ENCODE measurements around the gene TBC1D8.

TBC1D8 gene

DNA sequence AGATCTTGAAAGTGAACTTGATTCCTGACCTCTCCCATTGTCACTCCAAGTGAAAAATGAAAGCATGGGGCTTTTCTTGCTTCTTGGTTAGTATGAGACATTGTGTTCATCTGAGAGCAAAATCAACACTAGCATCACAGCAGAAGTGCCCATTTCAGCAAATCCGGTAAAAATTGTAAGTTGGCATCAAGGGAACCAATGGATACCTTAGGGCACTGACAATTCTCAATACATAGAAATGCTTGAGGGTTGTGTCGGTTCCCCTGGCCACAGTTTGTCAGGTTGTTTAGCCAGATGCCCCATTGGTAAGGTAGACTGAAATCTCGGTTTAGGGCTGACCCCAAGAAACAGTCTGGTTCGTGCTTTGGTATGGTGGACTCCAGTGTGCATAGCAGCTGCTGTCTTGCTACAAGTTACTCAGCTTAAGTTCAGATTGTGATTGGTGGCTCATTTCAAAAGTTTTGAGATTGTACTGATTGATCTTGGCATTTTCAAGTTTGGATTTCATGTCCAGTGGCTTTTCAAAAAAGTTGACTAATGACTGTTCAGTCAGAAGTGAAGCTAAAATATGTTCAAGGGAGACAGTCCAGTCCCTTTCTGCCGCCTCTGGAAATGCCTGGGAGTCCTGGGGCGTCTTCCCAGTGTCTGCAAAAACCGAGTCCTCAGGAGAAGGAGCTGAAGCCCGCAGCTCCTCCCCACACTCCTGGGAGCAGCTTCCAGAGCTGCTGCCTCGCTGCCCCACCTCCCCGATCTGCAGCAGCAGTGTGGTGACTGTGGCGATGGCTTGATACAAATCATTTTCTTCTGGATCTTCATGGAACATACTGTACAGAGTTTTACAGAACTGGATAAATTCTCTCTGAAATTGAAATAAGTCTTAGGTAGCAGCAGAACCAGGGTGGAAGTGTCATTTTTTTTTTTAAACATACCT is 143.5 kb downstream of the TBC1D8 start:
- TF ChIP-seq POLR2AphosphoS5 (IDR thresholded peaks at IDR 0.05; ENCODE audit: borderline replicate concordance, low read depth, low read length) (0 out of 2 replicates have a peak, but pooled peaks have one; percentile 31), EZH2 (IDR thresholded peaks at IDR 0.05) (no peak)
- H3K9ac ChIP-seq (ENCODE audit: insufficient read length) = peak overlapping the region; percentile 22
- H3K9me3 ChIP-seq (ENCODE audit: low read depth, low read length) = no peaks in the 10 kb centered on the region
- H3K36me3 ChIP-seq (ENCODE audit: insufficient read depth, low read length) = peaks cover 87% of the 10 kb centered on the region
- no peak for DNase-seq (ENCODE audit: low read depth, low spot score)
- H3K4me3 ChIP-seq = no peak overlapping the region
- H3K27ac ChIP-seq = peak overlapping the region; percentile 82

DNA sequence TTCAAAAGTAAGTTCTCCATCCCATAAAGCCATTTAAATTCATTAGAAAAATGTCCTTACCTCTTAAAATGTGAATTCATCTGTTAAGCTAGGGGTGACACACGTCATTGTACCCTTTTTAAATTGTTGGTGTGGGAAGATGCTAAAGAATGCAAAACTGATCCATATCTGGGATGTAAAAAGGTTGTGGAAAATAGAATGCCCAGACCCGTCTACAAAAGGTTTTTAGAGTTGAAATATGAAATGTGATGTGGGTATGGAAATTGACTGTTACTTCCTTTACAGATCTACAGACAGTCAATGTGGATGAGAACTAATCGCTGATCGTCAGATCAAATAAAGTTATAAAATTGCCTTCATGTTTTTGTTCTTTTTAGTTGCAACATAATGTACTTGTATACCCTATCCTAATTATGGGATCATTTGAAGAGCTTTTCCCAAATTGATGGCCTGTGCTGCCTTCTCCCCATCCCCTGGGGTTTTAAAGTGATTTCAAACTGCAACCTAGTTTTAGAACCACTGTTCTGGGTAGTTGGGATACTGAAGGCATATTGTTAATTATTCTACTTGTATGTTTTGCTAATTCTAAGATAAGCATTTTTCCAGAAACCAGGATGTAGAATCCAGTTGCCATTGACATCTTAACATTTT is 145.0 kb downstream of the TBC1D8 start:
- H3K36me3 ChIP-seq (ENCODE audit: insufficient read depth, low read length) = peaks cover 78% of the 10 kb centered on the region
- DNase-seq (ENCODE audit: low read depth, low spot score) = no peak
- peak overlapping the region; percentile 82 for H3K27ac ChIP-seq
- TF ChIP-seq POLR2AphosphoS5 (IDR thresholded peaks at IDR 0.05; ENCODE audit: borderline replicate concordance, low read depth, low read length) (no peak), EZH2 (IDR thresholded peaks at IDR 0.05) (no peak), FOXP2 (optimal IDR thresholded peaks at IDR 0.05; ENCODE audit: control extremely low read depth, extremely low read length, insufficient read depth) (no peak)
- no peak overlapping the region for H3K9ac ChIP-seq (ENCODE audit: insufficient read length)
- H3K4me3 ChIP-seq = no peak overlapping the region
- H3K9me3 ChIP-seq (ENCODE audit: low read depth, low read length) = no peaks in the 10 kb centered on the region

DNA sequence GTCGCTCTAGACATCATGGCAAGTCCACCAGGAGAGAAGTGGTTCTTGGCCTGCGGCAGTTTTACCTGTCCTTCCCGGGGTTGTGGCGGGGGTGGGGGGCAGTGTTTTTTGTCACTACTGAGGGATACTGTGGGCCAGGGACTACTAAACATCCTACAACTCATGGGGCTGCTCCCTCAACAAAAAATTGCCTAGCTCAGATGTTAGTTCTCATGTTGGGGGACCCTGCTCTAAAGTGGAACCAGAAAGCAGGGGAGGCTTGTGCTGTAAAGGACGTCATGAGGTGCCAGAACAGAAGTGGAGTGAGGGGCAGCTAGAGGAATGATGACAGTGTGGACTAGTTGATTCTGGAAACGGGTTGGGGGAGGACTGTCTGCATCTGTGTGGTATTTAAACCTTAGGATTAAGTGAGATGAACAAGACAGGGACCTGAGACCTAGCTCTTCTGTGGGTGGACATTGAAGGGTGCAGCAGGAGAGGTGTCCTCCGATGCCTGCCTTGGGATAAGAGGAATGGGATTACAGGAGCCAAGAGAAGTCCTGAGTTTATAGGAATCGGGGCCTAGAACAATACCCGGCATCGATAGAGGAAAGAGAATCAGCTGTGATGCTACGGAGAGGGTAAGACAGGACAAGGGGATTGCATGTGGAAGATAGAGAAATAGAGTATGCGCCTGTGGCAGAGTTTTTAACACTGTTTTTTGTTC is 146.4 kb downstream of the TBC1D8 start:
- no peak for DNase-seq (ENCODE audit: low read depth, low spot score)
- no peaks in the 10 kb centered on the region for H3K9me3 ChIP-seq (ENCODE audit: low read depth, low read length)
- H3K27ac ChIP-seq = peak overlapping the region; percentile 95; the same call in 1 of the 2 replicates
- H3K36me3 ChIP-seq (ENCODE audit: insufficient read depth, low read length) = peaks cover 70% of the 10 kb centered on the region
- H3K4me3 ChIP-seq = peak overlapping the region; percentile 92
- TF ChIP-seq POLR2AphosphoS5 (IDR thresholded peaks at IDR 0.05; ENCODE audit: borderline replicate concordance, low read depth, low read length) (no peak; the same call in 1 of the 2 replicates), EZH2 (IDR thresholded peaks at IDR 0.05) (no peak), FOXP2 (optimal IDR thresholded peaks at IDR 0.05; ENCODE audit: control extremely low read depth, extremely low read length, insufficient read depth) (no peak)
- H3K9ac ChIP-seq (ENCODE audit: insufficient read length) = peak overlapping the region; percentile 98

DNA sequence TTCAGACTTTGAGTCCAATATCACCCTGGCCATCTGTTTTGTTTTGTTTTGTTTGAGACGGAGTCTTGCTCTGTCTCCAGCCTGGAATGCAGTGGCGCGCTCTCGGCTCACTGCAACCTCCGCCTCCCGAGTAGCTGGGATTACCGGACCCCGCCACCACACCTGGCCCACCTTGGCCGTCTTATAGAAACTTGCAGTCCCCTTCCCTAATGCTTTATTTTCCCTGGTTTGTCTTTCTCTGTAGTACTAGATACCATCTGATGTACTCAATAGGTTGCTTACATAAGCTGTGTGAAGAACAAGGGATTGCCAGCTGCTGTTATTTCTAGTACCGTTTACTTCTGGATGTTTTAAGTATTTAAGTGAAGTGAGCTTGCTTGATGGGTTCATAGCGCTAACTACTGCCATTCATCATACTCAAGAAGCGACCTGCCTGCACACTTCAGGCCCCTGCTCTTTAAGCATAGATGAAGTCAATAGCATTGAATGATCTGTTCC is 147.9 kb downstream of the TBC1D8 start:
- Histone ChIP-seq H3K4me3 (peak overlapping the region; percentile 92), H3K36me3 (ENCODE audit: insufficient read depth, low read length) (peaks cover 59% of the 10 kb centered on the region), H3K27ac (peak overlapping the region; percentile 95), H3K9ac (ENCODE audit: insufficient read length) (peak overlapping the region; percentile 98), H3K9me3 (ENCODE audit: low read depth, low read length) (no peaks in the 10 kb centered on the region)
- TF ChIP-seq FOXP2 (optimal IDR thresholded peaks at IDR 0.05; ENCODE audit: control extremely low read depth, extremely low read length, insufficient read depth) (no peak), EZH2 (IDR thresholded peaks at IDR 0.05) (no peak), POLR2AphosphoS5 (IDR thresholded peaks at IDR 0.05; ENCODE audit: borderline replicate concordance, low read depth, low read length) (no peak; the same call in 1 of the 2 replicates)
- DNase-seq (ENCODE audit: low read depth, low spot score) = no peak

DNA sequence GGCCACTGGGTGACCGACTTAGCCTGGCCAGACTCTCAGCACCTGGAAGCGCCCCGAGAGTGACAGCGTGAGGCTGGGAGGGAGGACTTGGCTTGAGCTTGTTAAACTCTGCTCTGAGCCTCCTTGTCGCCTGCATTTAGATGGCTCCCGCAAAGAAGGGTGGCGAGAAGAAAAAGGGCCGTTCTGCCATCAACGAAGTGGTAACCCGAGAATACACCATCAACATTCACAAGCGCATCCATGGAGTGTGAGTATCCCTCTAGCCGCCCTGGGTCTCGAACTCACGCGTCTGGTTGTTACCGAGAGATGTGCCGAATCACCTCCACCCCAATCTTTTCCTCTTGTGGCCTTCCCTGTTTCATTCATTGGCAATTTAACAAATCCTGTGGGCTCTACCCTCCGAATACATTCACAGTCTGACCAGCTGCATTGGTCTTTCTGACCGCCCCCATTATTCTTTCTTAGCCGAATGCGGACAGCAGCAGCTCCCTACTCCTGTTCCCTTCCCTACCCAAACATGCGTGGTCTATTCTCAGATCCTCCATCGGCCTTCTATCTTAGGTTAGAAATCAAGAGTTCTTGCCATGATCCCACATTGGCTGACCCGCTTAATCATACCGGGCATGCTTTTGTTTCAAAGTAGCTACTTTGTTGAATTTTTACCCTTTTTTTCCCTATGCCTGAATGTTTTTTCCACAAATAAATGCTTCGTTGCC is 148.5 kb downstream of the TBC1D8 start:
- no peak for TF ChIP-seq POLR2AphosphoS5 (IDR thresholded peaks at IDR 0.05; ENCODE audit: borderline replicate concordance, low read depth, low read length)
- no peak for TF ChIP-seq FOXP2 (optimal IDR thresholded peaks at IDR 0.05; ENCODE audit: control extremely low read depth, extremely low read length, insufficient read depth)
- no peak for TF ChIP-seq EZH2 (IDR thresholded peaks at IDR 0.05)
- Histone ChIP-seq H3K27ac (peak overlapping the region; percentile 95), H3K9me3 (ENCODE audit: low read depth, low read length) (no peaks in the 10 kb centered on the region), H3K36me3 (ENCODE audit: insufficient read depth, low read length) (peaks cover 53% of the 10 kb centered on the region), H3K9ac (ENCODE audit: insufficient read length) (peak overlapping the region; percentile 98), H3K4me3 (peak overlapping the region; percentile 92)
- DNase-seq (ENCODE audit: low read depth, low spot score) = no peak

DNA sequence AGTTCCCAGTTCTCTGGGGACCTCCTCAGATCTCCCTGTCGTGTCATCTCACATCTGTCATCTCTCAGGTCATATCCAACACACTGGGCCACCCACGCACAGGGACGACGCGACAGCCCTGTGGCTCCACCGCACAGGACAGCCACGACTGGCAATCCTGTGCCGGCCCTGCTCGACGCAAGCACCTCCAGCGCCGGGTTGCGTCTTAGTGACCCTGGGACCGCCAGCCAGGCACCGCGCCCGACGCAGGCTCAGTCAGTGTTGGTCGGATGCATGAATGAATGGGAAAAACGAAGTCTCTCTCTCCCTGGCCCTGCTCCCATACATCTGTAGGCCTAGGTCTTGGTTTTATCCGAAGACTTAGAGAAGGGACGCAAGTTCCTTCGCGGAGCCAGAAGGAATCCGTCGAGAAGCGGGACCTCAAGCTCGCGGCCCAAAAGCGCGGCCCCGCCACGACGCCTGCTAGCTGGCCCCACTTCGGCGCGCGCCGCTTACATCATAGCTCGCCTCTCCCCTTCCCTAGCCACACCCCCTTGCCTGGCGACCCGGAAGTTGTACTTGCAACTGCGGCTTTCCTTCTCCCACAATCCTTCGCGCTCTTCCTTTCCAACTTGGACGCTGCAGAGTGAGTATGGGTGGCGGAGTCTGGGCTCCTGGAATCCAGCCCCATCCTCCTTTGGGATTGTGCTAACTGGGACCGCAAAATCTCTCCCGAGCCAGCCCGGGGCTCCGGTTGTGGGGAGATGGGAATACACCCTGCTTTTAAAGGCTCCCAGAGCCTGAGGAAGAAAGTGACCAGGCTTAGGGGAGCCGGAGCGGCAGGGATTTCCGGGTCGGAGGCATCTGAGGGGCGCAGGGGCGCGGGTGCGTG is 149.3 kb downstream of the TBC1D8 start, which contains the start of gene RPL31:
RPL31 (plus strand) TSS at position 599 of the 871 bp plus-strand sequence. CDS start 413 bp downstream, outside the sequence.
- H3K9ac ChIP-seq (ENCODE audit: insufficient read length) = peak within 1 kb of the TSS; percentile 98
- peaks cover 45% of the 10 kb centered on the region for H3K36me3 ChIP-seq (ENCODE audit: insufficient read depth, low read length)
- peak; percentile 89 for DNase-seq (ENCODE audit: low read depth, low spot score)
- peak within 1 kb of the TSS; percentile 95 for H3K27ac ChIP-seq
- TF ChIP-seq EZH2 (IDR thresholded peaks at IDR 0.05) (no peak), POLR2AphosphoS5 (IDR thresholded peaks at IDR 0.05; ENCODE audit: borderline replicate concordance, low read depth, low read length) (peak; percentile 100), FOXP2 (optimal IDR thresholded peaks at IDR 0.05; ENCODE audit: control extremely low read depth, extremely low read length, insufficient read depth) (peak; percentile 76)
- H3K9me3 ChIP-seq (ENCODE audit: low read depth, low read length) = no peaks in the 10 kb centered on the region
- H3K4me3 ChIP-seq = peak within 1 kb of the TSS; percentile 92

DNA sequence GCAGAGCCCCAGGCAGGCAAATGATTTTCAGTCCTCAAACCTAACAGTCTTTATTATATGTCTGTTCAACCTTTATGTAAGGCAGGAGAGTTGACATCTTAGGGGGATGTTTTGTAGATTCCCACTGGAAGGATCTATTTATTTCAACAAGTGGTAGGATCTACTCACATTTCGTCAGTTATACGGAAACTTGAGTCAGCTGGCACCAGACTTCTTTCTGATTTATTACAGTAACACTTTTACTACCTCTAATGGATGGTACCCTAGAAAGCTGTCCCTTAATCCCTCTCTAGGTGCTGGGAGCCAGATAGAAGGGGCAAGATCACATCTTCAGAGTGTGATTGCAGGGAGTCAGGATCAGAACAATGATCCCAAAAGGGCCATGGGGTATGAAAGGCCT is 151.2 kb downstream of the TBC1D8 start:
- Histone ChIP-seq H3K9ac (ENCODE audit: insufficient read length) (no peak overlapping the region), H3K4me3 (no peak overlapping the region), H3K36me3 (ENCODE audit: insufficient read depth, low read length) (peaks cover 26% of the 10 kb centered on the region), H3K27ac (no peak overlapping the region), H3K9me3 (ENCODE audit: low read depth, low read length) (no peaks in the 10 kb centered on the region)
- DNase-seq (ENCODE audit: low read depth, low spot score) = no peak
- no peak for TF ChIP-seq EZH2 (IDR thresholded peaks at IDR 0.05)
- no peak for TF ChIP-seq POLR2AphosphoS5 (IDR thresholded peaks at IDR 0.05; ENCODE audit: borderline replicate concordance, low read depth, low read length)
- TF ChIP-seq FOXP2 (optimal IDR thresholded peaks at IDR 0.05; ENCODE audit: control extremely low read depth, extremely low read length, insufficient read depth) = no peak
